IMR-90 (cell line): ENCODE data around the gene PCP2. TPM values are rescaled to one million over a fixed set of nuclear protein-coding genes. Genes with fewer than 3 reads are reported as not detected.
A peak's percentile ranks its signal among the peaks of the same experiment; 100 is the strongest.

Experiments used
- ATAC-seq: fragments of 200-7000 bp; cut with Tn5 transposase; 2 replicates; pipeline ENCODE4 v1.9.1; 2020; ENCODE audit warnings: low read depth, mild to moderate bottlenecking, moderate library complexity
- BruUV-seq: library from RNA; stranded (reverse); fragments of 400-500 nt; replicated peaks from 2 replicates; lab custom pipeline; 2021; lab: Mats Ljungman, UMichigan
- CTCF ChIA-PET: fragments of 300-600 bp; formaldehyde crosslinking; extraction: SDS; loops from one replicate; lab custom pipeline; 2021; ENCODE audit warnings: antibody characterized with exemption; lab: Yijun Ruan, JAX
- POLR2A ChIA-PET: fragments of 300-600 bp; sonication (Branson Sonifier 250); formaldehyde crosslinking; loops from one replicate; lab custom pipeline; 2022; ENCODE audit warnings: antibody characterized with exemption; ENCODE audit not compliant: unreplicated experiment; lab: Charles Lee
- DNase-seq: peaks from one replicate; pipeline ENCODE4 v3.0.0; 2013
- H2AFZ ChIP-seq: replicated peaks from 2 replicates; pipeline ENCODE3; 2013; ENCODE audit warnings: low read length, mild to moderate bottlenecking; ENCODE audit not compliant: poor library complexity
- H2AK5ac ChIP-seq: 2 replicates; pipeline ENCODE4 v1.6.1; 2013; ENCODE audit warnings: low read depth, low read length, inconsistent platforms
- H2AK9ac ChIP-seq: replicated peaks from 2 replicates; pipeline ENCODE3; 2013; ENCODE audit warnings: mild to moderate bottlenecking, low read depth, low read length, moderate library complexity; ENCODE audit not compliant: poor library complexity
- H2BK120ac ChIP-seq: 2 replicates; pipeline ENCODE4 v1.6.1; 2013; ENCODE audit warnings: low read depth, low read length, inconsistent platforms
- H2BK15ac ChIP-seq: 3 replicates; pipeline ENCODE4 v1.6.1; 2013; ENCODE audit warnings: low read depth, low read length, inconsistent platforms
- H2BK20ac ChIP-seq: 2 replicates; pipeline ENCODE4 v1.6.1; 2013; ENCODE audit warnings: low read depth, mild to moderate bottlenecking, inconsistent platforms, low read length, moderate library complexity
- H2BK5ac ChIP-seq: 2 replicates; pipeline ENCODE4 v1.6.1; 2013; ENCODE audit warnings: mild to moderate bottlenecking, low read depth, low read length, inconsistent platforms; ENCODE audit not compliant: poor library complexity, severe bottlenecking
- H3K14ac ChIP-seq: replicated peaks from 2 replicates; pipeline ENCODE4 v1.6.1; 2013; ENCODE audit warnings: low read depth, low read length, inconsistent platforms
- H3K18ac ChIP-seq: 2 replicates; pipeline ENCODE4 v1.6.1; 2013; ENCODE audit warnings: low read depth, low read length, control low read depth
- H3K23ac ChIP-seq: 2 replicates; pipeline ENCODE4 v1.6.1; 2013; ENCODE audit warnings: low read depth, low read length, inconsistent platforms
- H3K27ac ChIP-seq: 2 replicates; pipeline ENCODE4 v1.5.1; 2013; ENCODE audit warnings: mild to moderate bottlenecking, control low read depth, low read length; ENCODE audit not compliant: insufficient read depth
- H3K27me3 ChIP-seq: 2 replicates; pipeline ENCODE4 v1.6.1; 2013; ENCODE audit warnings: low read length; ENCODE audit not compliant: control insufficient read depth, insufficient read depth
- H3K36me3 ChIP-seq: 2 replicates; pipeline ENCODE4 v1.6.1; 2013; ENCODE audit warnings: low read length, mixed read lengths; ENCODE audit not compliant: control insufficient read depth, insufficient read depth
- H3K4ac ChIP-seq: 2 replicates; pipeline ENCODE4 v1.6.1; 2013; ENCODE audit warnings: low read depth, low read length, inconsistent platforms
- H3K4me1 ChIP-seq: 2 replicates; pipeline ENCODE4 v1.6.1; 2013; ENCODE audit warnings: low read length, mixed read lengths; ENCODE audit not compliant: control insufficient read depth, insufficient read depth
- H3K4me2 ChIP-seq: 2 replicates; pipeline ENCODE4 v1.6.1; 2013; ENCODE audit warnings: low read depth, mild to moderate bottlenecking, control low read depth, low read length, moderate library complexity
- H3K4me3 ChIP-seq: 2 replicates; pipeline ENCODE4 v1.5.1; 2013; ENCODE audit warnings: low read depth, mild to moderate bottlenecking, control low read depth, low read length, moderate library complexity; ENCODE audit not compliant: insufficient read depth
- H3K56ac ChIP-seq: 2 replicates; pipeline ENCODE4 v1.6.1; 2013; ENCODE audit warnings: low read length, inconsistent platforms; ENCODE audit not compliant: insufficient read depth; ENCODE audit errors: extremely low read depth
- H3K79me1 ChIP-seq, 2 experiments: 2 replicates each; pipeline ENCODE4 v1.6.1; 2013; ENCODE audit warnings: low read length in 2 of 2, inconsistent platforms in 1 of 2, low read depth in 1 of 2
- H3K9ac ChIP-seq: 2 replicates; pipeline ENCODE4 v1.6.1; 2013; ENCODE audit warnings: low read depth, low read length, control low read depth
- H3K9me1 ChIP-seq: 2 replicates; pipeline ENCODE4 v1.6.1; 2013; ENCODE audit warnings: low read length, inconsistent platforms; ENCODE audit not compliant: insufficient read depth
- H3K9me3 ChIP-seq: 2 replicates; pipeline ENCODE4 v1.6.1; 2013; ENCODE audit warnings: low read length; ENCODE audit not compliant: control insufficient read depth, insufficient read depth
- H4K20me1 ChIP-seq: 2 replicates; pipeline ENCODE4 v1.6.1; 2013; ENCODE audit warnings: low read length, inconsistent platforms; ENCODE audit not compliant: insufficient read depth
- H4K5ac ChIP-seq: 2 replicates; pipeline ENCODE4 v1.6.1; 2013; ENCODE audit warnings: mild to moderate bottlenecking, low read depth, low read length, control low read depth
- H4K8ac ChIP-seq, 2 experiments: 2 replicates each; pipeline ENCODE4 v1.6.1; 2013; ENCODE audit warnings: low read depth in 2 of 2, low read length in 2 of 2, control low read depth in 1 of 2, inconsistent platforms in 1 of 2
- H4K91ac ChIP-seq: 2 replicates; pipeline ENCODE4 v1.6.1; 2013; ENCODE audit warnings: low read depth, low read length, inconsistent platforms; ENCODE audit not compliant: insufficient read depth
- CEBPB ChIP-seq: IDR thresholded peaks from 2 replicates; pipeline ENCODE4 v1.6.1; 2012; ENCODE audit warnings: low read depth, low read length, improper control_type of control experiment
- CHD1 ChIP-seq: IDR thresholded peaks from 2 replicates; pipeline ENCODE4 v1.6.1; 2012; ENCODE audit warnings: low read depth, low read length, improper control_type of control experiment
- FOS ChIP-seq: fragments of 150-350 bp; IDR thresholded peaks from 2 replicates; pipeline ENCODE4 v1.6.1; 2016; ENCODE audit warnings: low read depth, low read length
- MAFK ChIP-seq: IDR thresholded peaks from 2 replicates; pipeline ENCODE4 v1.6.1; 2012; ENCODE audit warnings: low read depth, low read length, improper control_type of control experiment
- MAZ ChIP-seq: IDR thresholded peaks from 2 replicates; pipeline ENCODE4 v1.6.1; 2012; ENCODE audit warnings: low read depth, mild to moderate bottlenecking, low read length, improper control_type of control experiment, moderate library complexity, borderline replicate concordance
- MXI1 ChIP-seq: IDR thresholded peaks from 2 replicates; pipeline ENCODE4 v1.6.1; 2012; ENCODE audit warnings: low read depth, mild to moderate bottlenecking, low read length, moderate library complexity, borderline replicate concordance
- NFE2L2 ChIP-seq: fragments of 150-350 bp; IDR thresholded peaks from 2 replicates; pipeline ENCODE4 v1.6.1; 2016; ENCODE audit warnings: low read depth, mild to moderate bottlenecking, low read length
- RAD21 ChIP-seq: IDR thresholded peaks from 2 replicates; pipeline ENCODE4 v1.6.1; 2012; ENCODE audit warnings: low read length, improper control_type of control experiment
- RFX5 ChIP-seq: IDR thresholded peaks from 2 replicates; pipeline ENCODE4 v1.8.0; 2012; ENCODE audit warnings: low read depth, mild to moderate bottlenecking, low read length, moderate library complexity
- SMC3 ChIP-seq: fragments of 150-350 bp; IDR thresholded peaks from 2 replicates; pipeline ENCODE4 v1.6.1; 2016; ENCODE audit warnings: low read depth, mild to moderate bottlenecking, antibody characterized with exemption, low read length, moderate library complexity
- WGBS, 2 experiments: methylation state at CpG; one replicate each; pipeline versions ENCODE4 v1.1.5 to v1.1.7; 2013; ENCODE audit warnings: missing lambda C conversion rate in 2 of 2; ENCODE audit not compliant: insufficient read length in 1 of 2; ENCODE audit errors: extremely low coverage in 2 of 2; 5-methylcytosine and 5-hydroxymethylcytosine counted together
- dilution Hi-C: fragments of 300-500 bp; cut with HindIII; formaldehyde crosslinking; loops from one replicate; pipeline ENCODE4 v1.14.3; 2018; ENCODE audit warnings: low sequenced_read_pairs; ENCODE audit not compliant: unreplicated experiment
- in situ Hi-C: fragments of 300-500 bp; cut with MboI; formaldehyde crosslinking; loops from 3 replicates; pipeline ENCODE4 v1.14.3; 2019; ENCODE audit warnings: low sequenced_read_pairs, inconsistent platforms, mixed read lengths
- intact Hi-C: fragments of 100-400 bp; cut with micrococcal nuclease; formaldehyde crosslinking; loops from 2 replicates; pipeline ENCODE4 v1.10.0; 2022
- polyA plus RNA-seq, 3 experiments: library from polyadenylated mRNA; depleted of rRNA; stranded (reverse); fragments of >200 nt; gene quantifications; 2 replicates each; pipeline ENCODE4 v1.2.3, GENCODE V29; 2012; ENCODE audit warnings: low replicate concordance in 1 of 3
- total RNA-seq: library from RNA; depleted of rRNA; stranded (reverse); fragments of >200 nt; gene quantifications from 2 replicates; pipeline ENCODE4 v1.2.3, GENCODE V29; 2012
- TF ChIP-seq, protein P1 (sequence below): fragments of 150-350 bp; IDR thresholded peaks from 2 replicates; pipeline ENCODE4 v1.6.1; 2017; ENCODE audit warnings: mild to moderate bottlenecking, antibody characterized with exemption, low read length, low read depth
- TF ChIP-seq, protein P2 (sequence below): conservative IDR thresholded peaks from 2 replicates; pipeline ENCODE4 v1.5.1; 2012; ENCODE audit warnings: mild to moderate bottlenecking, low read depth, low read length, improper control_type of control experiment

PCP2 gene
- total and polyA plus RNA-seq, 2 of the 4 experiments (the other 2 are of a cell fraction): not detected

DNA sequence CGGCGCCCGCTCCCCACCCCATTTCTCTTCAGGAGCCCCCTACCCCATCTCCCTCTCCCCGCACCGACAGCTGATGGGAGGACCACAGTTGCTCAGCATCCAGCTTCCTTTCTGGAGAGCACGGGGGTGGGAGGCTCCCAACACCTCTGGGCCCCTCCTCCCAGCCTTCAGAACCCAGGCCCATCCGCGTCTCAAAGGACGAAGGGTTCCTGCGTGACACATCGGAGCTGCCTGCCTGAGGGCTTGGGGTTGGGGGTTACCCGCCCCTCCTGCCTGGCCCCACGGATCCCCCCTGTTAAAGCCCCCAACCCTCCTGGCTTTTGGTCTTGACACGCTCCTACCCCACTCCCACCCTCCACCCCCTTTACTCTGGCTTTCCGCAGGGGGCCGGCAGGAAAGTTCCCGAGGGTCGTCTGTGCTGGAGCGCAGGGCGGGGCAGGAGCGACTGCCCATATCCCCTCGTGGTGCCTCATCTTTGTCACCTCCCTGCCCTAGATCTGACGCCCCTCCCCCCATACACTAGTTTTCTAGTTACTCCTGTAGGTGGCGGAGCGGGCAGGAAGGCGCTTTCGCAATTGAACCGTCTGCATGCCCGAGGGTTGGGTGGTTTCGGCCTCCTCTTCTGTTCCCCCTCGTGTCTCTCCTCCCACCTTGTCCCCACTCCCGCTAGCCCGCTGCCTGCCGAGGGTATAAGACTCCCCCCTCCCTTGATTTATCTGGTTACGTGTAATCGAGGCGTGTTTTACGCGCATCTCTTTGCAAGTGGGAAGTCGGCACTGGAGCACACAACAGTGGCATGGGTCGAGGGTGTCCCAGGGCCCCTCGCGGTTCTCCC, 48.0 kb upstream of the PCP2 start:
- Histone ChIP-seq H3K9me1 (peaks cover 3% of the 10 kb centered on the region), H3K4me1 (peaks cover 4% of the 10 kb centered on the region; the same call in 1 of the 2 replicates), H3K56ac (no peak overlapping the region), H2BK15ac (no peak overlapping the region), H3K4me3 (peak overlapping the region; percentile 87), H2BK5ac (peak overlapping the region; percentile 73), H3K27me3 (peaks cover 7% of the 10 kb centered on the region), H4K8ac (peak overlapping the region; percentile 77 to 89), H2AK5ac (peak overlapping the region; percentile 88), H2BK120ac (no peak overlapping the region; the same call in 1 of the 2 replicates), H3K4me2 (peak overlapping the region; percentile 82), H2AFZ (peak overlapping the region; percentile 100), H3K9ac (peak overlapping the region; percentile 82), H3K23ac (no peak overlapping the region), H3K9me3 (no peaks in the 10 kb centered on the region), H4K20me1 (peaks cover 14% of the 10 kb centered on the region), H3K14ac (peak overlapping the region; percentile 85; the same call in 1 of the 2 replicates), H3K79me1 (peaks cover 0 to 28% of the 10 kb centered on the region in 2 experiments; a peak in 3 of 4 replicates), H3K4ac (peak overlapping the region; percentile 87), H4K5ac (no peak overlapping the region; the same call in 1 of the 2 replicates), H4K91ac (peak overlapping the region; percentile 18; the same call in 1 of the 2 replicates), H3K27ac (peak overlapping the region; percentile 86), H2AK9ac (peak overlapping the region; percentile 99), H3K18ac (no peak overlapping the region), H3K36me3 (peaks cover 11% of the 10 kb centered on the region; the same call in 1 of the 2 replicates), H2BK20ac (no peak overlapping the region)
- no TSS peak for BruUV-seq
- ChIA-PET CTCF (interaction anchor here (0.5 to 1.3 kb wide), 13 partner anchors 13 to 611 kb away, joined by 3 to 10 read pairs (median 4); partner anchors contain the start of genes PET100, RETN and XAB2), POLR2A (interaction anchor here (0.6 to 0.7 kb wide), 2 partner anchors 117 to 118 kb away, joined by 3 to 4 read pairs; no protein-coding TSS in a partner anchor)
- ATAC-seq (peak; percentile 58), DNase-seq (peak; percentile 70)
- in situ Hi-C loops (loop anchor here (10.0 kb wide), 1 partner anchor 113 kb away; no protein-coding TSS in a partner anchor), dilution Hi-C loops (no loop called here), intact Hi-C loops (loop anchor here (1.0 to 2.0 kb wide), 2 partner anchors 53 to 118 kb away; partner anchors contain the start of genes PET100 and XAB2)
- 10% methylated on average over 26 of the region's 43 CpGs; no CpG with 5 or more reads in 1 of the 2 experiments for WGBS, 2 experiments
- peak; percentile 44; the same call in 1 of the 2 replicates for TF ChIP-seq SMC3
- TF ChIP-seq RAD21: peak; percentile 45
- no peak for TF ChIP-seq NFE2L2
- TF ChIP-seq, protein P1, sequence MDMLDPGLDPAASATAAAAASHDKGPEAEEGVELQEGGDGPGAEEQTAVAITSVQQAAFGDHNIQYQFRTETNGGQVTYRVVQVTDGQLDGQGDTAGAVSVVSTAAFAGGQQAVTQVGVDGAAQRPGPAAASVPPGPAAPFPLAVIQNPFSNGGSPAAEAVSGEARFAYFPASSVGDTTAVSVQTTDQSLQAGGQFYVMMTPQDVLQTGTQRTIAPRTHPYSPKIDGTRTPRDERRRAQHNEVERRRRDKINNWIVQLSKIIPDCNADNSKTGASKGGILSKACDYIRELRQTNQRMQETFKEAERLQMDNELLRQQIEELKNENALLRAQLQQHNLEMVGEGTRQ: no peak
- TF ChIP-seq MXI1: peak; percentile 40; the same call in 1 of the 2 replicates
- TF ChIP-seq RFX5: no peak
- peak; percentile 51; the same call in 1 of the 2 replicates for TF ChIP-seq MAZ
- peak; percentile 96 for TF ChIP-seq CEBPB
- TF ChIP-seq, protein P2, sequence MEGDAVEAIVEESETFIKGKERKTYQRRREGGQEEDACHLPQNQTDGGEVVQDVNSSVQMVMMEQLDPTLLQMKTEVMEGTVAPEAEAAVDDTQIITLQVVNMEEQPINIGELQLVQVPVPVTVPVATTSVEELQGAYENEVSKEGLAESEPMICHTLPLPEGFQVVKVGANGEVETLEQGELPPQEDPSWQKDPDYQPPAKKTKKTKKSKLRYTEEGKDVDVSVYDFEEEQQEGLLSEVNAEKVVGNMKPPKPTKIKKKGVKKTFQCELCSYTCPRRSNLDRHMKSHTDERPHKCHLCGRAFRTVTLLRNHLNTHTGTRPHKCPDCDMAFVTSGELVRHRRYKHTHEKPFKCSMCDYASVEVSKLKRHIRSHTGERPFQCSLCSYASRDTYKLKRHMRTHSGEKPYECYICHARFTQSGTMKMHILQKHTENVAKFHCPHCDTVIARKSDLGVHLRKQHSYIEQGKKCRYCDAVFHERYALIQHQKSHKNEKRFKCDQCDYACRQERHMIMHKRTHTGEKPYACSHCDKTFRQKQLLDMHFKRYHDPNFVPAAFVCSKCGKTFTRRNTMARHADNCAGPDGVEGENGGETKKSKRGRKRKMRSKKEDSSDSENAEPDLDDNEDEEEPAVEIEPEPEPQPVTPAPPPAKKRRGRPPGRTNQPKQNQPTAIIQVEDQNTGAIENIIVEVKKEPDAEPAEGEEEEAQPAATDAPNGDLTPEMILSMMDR: peak; percentile 65
- no peak for TF ChIP-seq CHD1
- no peak for TF ChIP-seq FOS
- TF ChIP-seq MAFK: no peak
